Testis (tissue), 2 donors: Measurements from ENCODE around the gene TMEM203.

Experiments
- CTCF ChIP-seq, 3 experiments: fragments of 450-650 bp in 2 of 3; fragments of 200-600 bp in 1 of 3; sonication (generic) in 1 of 3; IDR thresholded peaks; one replicate each; pipeline ENCODE4 v1.5.1; 2016 to 2019; ENCODE audit warnings: antibody characterized with exemption in 3 of 3, mild to moderate bottlenecking in 2 of 3, moderate library complexity in 1 of 3
- POLR2A ChIP-seq: fragments of 450-650 bp; IDR thresholded peaks from one replicate; pipeline ENCODE4 v1.6.1; 2017; ENCODE audit warnings: antibody characterized with exemption, mild to moderate bottlenecking, moderate library complexity

GRCh38 chr9:137201205-137201868 is 4.1 kb downstream of the TMEM203 start:
- no peak for TF ChIP-seq POLR2A
- no peak for TF ChIP-seq CTCF (IDR thresholded peaks at IDR 0.05)
